HG02763 (cell line): Measurements from ENCODE around the gene ATXN2.
"Not testable (repeated sequence)": the region's sequence is repeated elsewhere in the genome, so short reads cannot be mapped to it uniquely, and the experiment has no call there.

Experiments
- ATAC-seq: cut with Tn5 transposase; IDR thresholded peaks from one replicate; pipeline ENCODE4 v1.9.1; 2021; ENCODE audit warnings: mild to moderate bottlenecking, moderate library complexity; ENCODE audit not compliant: unreplicated experiment

ATXN2 gene

GRCh38 chr12:111505601-111506036 lies 93.5 kb downstream of the ATXN2 start:
- no peak for ATAC-seq

DNA sequence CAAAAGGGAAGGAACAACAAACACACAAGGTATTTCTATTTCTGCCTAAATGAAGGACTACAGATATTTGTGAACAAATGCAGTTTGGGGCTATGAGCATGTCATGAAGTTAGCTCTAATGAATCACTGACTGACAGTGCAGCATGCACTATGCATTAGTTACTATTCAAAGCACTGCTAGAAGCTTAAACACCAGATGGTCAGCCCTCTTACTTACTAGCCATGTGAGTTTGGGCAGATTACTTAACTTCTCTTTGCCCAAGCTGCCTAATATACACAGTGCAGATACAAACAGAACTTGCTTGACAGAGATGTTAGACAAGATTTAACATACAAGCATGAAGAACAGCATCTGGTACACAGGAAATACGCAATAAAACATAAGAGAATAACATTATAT lies 96.0 kb downstream of the ATXN2 start:
- no peak for ATAC-seq

DNA sequence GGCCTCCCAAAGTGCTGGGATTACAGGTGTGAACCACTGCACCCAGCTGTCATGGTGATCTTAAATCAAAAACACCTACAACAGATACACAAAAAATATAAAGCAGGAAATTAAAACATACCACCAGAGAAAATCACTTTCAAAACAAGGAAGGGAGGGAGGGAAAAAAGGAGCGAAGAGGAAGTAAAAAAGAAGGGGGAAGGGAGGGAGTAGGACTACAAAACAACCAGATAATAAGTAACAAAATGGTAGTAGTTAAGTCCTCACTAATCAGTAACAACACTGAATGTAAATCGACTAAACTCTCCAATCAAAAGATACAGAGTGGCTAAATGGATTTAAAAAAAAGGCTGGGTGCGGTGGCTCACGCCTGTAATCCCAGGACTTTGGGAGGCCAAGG lies 104.4 kb downstream of the ATXN2 start:
- ATAC-seq: no peak

DNA sequence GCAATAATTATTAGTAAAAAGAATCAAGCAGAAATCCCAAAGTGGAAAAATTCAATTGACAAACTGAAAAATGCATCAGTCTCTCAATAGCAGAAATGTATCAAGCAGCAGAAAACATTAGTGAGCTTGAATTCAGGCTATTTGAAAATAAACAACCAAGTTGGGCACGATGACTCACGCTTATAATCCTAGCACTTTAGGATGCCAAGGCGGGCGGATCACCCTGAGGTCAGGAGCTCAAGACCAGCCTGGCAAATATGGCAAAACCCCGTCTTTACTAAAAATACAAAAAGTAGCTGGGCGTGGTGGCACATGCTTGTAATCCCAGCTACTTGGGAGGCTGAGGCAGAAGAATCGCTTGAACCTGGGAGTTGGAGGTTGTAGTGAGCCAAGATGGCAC lies 106.1 kb downstream of the ATXN2 start:
- not testable (repeated sequence) for ATAC-seq

- ATAC-seq: no peak
These were observed 110.3 kb downstream of the ATXN2 start for GRCh38 chr12:111488798-111489197.

- no peak for ATAC-seq
These were observed 110.8 kb downstream of the ATXN2 start for GRCh38 chr12:111488271-111488670.

- ATAC-seq: no peak
These were observed 116.7 kb downstream of the ATXN2 start for GRCh38 chr12:111482462-111482861.

GRCh38 chr12:111471236-111471635 lies 127.9 kb downstream of the ATXN2 start:
- ATAC-seq: no peak

- ATAC-seq: no peak
These were observed 129.7 kb downstream of the ATXN2 start for GRCh38 chr12:111469401-111469800.

- no peak for ATAC-seq
These were observed 131.3 kb downstream of the ATXN2 start for GRCh38 chr12:111467857-111468241.

- ATAC-seq: no peak
These were observed 131.8 kb downstream of the ATXN2 start for GRCh38 chr12:111467092-111467856.

DNA sequence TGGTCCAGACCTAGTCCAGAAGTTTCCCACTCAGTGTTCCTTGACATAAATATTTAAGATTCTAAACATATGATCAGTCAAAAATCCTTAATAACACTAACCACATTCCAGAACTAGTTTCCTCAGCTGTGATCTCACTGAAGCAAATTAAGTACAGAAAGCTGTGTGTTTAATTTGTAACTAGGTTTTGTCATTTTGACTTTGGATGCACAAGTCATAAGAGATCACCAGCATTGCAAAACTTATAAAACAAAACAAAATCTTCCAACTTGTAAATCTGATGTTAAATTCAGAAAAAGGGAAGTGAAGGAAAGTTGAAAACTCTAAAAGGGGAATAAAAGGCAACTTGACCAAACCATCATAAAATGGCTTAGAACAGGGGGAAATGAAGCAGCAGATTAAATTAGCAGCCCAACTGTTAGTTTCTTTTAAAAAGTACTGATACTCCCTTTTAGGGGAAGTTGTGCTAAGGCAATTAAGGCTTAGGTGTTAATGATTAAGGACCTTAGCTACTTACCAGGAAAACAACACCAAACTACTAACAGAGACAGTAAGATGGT lies 136.8 kb downstream of the ATXN2 start:
- ATAC-seq: no peak

DNA sequence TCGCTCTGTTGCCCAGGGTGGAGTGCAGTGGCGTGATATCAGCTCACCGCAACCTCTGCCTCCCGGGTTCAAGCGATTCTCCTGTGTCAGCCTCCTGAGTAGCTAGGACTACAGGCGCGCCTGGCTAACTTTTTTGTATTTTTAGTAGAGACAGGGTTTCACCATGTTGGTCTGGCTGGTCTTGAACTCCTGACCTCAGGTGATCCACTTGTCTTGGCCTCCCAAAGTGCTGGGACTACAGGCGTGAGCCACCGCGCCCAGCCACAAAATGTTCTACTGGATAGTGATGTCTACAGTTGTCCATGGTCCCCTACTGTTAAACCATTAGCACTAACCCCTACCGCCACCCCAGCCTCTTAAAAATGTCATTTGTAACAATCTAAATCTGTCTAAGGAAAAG lies 139.0 kb downstream of the ATXN2 start:
- ATAC-seq: not testable (repeated sequence)

DNA sequence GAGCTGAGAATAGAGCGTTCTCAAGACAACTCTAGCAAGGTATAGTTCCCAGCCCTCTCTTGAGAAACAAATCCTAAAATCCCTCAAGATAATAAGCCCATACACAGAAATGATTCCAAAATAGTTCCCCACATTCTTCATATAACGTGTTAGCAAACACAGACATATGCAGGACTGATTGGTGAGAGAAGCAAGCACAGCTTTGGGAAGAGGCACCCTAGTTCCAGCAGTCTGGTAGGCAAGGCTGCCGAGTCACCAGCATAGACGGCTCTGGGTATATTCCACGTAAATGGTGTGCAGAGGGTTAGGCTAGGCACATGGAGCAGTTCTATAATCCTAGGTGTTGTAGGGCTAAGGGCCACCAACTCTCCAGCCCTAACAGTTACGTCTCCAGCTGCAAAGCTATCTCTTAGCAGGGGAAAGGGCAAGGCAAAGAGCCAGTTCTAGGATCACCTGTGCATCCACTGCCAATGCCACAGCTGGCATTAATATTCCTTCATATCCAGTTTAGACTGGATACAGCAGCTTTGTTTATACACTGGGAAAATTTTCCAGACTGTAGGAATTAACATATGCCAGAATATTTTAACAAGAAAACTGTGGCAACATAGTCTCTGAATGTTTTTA lies 140.5 kb downstream of the ATXN2 start:
- ATAC-seq: no peak

DNA sequence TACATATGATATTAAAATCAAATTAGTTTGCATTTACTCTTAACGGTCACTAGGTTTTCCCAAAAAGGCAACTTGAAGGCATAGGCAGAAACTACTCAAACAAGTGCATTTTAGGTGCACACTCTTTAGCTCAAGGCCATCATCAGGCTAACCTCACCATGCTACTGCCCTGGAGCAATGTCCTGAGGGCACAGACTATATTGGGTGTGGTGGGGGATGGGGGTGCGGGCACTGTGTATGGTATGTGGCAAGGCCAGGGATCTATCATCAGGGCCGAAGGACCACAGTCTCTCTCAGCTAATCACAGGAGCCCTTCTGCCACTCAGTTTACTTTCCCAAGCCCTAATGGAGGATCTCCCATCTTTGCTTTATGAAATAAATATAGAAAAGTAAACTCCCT lies 141.5 kb downstream of the ATXN2 start:
- ATAC-seq: no peak

DNA sequence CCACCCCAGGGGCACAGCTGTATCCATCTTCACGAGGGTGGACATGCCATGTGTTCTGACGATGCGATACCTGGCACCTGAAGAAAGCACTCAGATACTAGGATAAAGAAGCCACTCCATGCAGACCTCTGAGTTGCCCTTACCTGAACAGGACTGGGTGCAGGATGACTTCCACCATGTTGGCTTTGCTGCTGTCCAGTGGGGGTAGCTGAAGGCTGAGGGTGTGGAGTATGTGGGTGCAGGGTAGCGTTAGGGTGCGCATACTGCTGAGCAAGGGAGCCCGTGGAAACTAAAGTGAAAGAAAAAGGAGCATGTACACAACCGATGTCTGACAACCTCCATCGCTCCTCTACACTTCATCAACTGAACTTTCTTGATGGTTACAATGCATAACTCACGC lies 142.0 kb downstream of the ATXN2 start:
- ATAC-seq: no peak

GRCh38 chr12:111455448-111456320 lies 143.4 kb downstream of the ATXN2 start:
- no peak for ATAC-seq

DNA sequence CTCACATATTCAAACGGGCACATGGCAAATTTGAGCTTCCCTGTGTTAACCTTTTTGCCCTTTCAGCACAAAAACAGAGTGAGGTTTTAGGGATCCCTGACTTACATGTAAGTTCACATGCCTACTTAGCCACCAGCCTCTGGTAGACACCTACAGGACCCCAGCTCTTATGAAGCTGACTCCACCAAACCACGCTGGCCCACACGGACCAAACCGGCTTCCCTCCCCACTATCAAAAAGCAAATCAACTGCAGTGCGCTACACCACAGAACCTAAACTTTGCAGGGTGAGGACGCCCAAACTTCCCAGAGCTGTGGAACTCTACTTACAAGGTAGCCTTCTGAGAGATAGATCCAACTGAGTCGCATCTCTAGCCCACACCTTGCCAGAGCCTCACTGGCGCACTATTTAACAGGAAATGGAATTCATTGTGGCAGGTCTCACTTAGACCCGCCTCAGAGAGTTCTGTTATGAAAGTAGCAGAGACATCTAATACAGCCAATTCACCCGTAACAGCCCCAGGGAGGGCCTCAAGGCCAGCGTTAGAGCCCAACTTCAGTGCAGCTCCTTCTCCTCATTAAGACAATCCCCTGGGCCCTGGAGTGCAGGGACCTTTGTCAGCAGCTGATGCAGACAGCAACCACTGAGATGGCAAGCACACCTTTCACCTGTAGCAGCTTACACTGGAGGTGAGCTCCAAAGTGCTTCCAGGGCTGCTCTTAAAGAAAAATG lies 144.2 kb downstream of the ATXN2 start:
- ATAC-seq: no peak

- no peak for ATAC-seq
These were observed 144.8 kb downstream of the ATXN2 start for GRCh38 chr12:111454311-111454710.

- ATAC-seq: no peak
These were observed 145.8 kb downstream of the ATXN2 start for GRCh38 chr12:111453071-111453989.
